ENCODE data around the gene STRA8. TPM values are rescaled to one million over a fixed set of nuclear protein-coding genes. Genes with fewer than 3 reads are reported as not detected.

The STRA8 gene
- not detected in 2 replicates for total RNA-seq
- polyA plus RNA-seq (2012): not detected

- no peak for DNase-seq (ENCODE audit: low read depth)
Measured at GRCh38 chr7:135233570-135233969, at the start of gene STRA8. Gene STRA8, plus strand, starts transcription at chr7:135233838. Its CDS starts 6,687 bp downstream, at chr7:135240525.

GRCh38 chr7:135184254-135184841, 49.3 kb upstream of the STRA8 start:
- DNase-seq (ENCODE audit: low read depth): no peak

- DNase-seq (ENCODE audit: low read depth): no peak
Measured at GRCh38 chr7:135185471-135186260, 48.0 kb upstream of the STRA8 start.

GRCh38 chr7:135186261-135186540, 47.4 kb upstream of the STRA8 start:
- DNase-seq (ENCODE audit: low read depth): no peak

GRCh38 chr7:135186841-135187253, 46.8 kb upstream of the STRA8 start:
- DNase-seq (ENCODE audit: low read depth): no peak

- DNase-seq (ENCODE audit: low read depth): no peak
Measured at GRCh38 chr7:135188298-135188984, 45.2 kb upstream of the STRA8 start.

GRCh38 chr7:135189221-135189662, 44.4 kb upstream of the STRA8 start:
- no peak for DNase-seq (ENCODE audit: low read depth)

- DNase-seq (ENCODE audit: low read depth): no peak
Measured at GRCh38 chr7:135189961-135190360, 43.7 kb upstream of the STRA8 start.

GRCh38 chr7:135190703-135191102, 42.9 kb upstream of the STRA8 start:
- DNase-seq (ENCODE audit: low read depth): no peak

- no peak for DNase-seq (ENCODE audit: low read depth)
Measured at GRCh38 chr7:135192914-135193536, 40.6 kb upstream of the STRA8 start.

GRCh38 chr7:135193615-135194081, 40.0 kb upstream of the STRA8 start:
- DNase-seq (ENCODE audit: low read depth): peak; percentile 61

GRCh38 chr7:135194494-135195095, 39.0 kb upstream of the STRA8 start:
- DNase-seq (ENCODE audit: low read depth): no peak

- no peak for DNase-seq (ENCODE audit: low read depth)
Measured at GRCh38 chr7:135195156-135195555, 38.5 kb upstream of the STRA8 start.

GRCh38 chr7:135195968-135196629, 37.5 kb upstream of the STRA8 start:
- no peak for DNase-seq (ENCODE audit: low read depth)

- DNase-seq (ENCODE audit: low read depth): peak; percentile 63
Measured at GRCh38 chr7:135197343-135197742, 36.3 kb upstream of the STRA8 start.

- DNase-seq (ENCODE audit: low read depth): no peak
Measured at GRCh38 chr7:135197906-135198655, 35.6 kb upstream of the STRA8 start.

- DNase-seq (ENCODE audit: low read depth): no peak
Measured at GRCh38 chr7:135199439-135199838, 34.2 kb upstream of the STRA8 start.

GRCh38 chr7:135200821-135201331, 32.8 kb upstream of the STRA8 start:
- DNase-seq (ENCODE audit: low read depth): peak; percentile 20

- no peak for DNase-seq (ENCODE audit: low read depth)
Measured at GRCh38 chr7:135201350-135201749, 32.3 kb upstream of the STRA8 start.

GRCh38 chr7:135204341-135204749, 29.3 kb upstream of the STRA8 start:
- DNase-seq (ENCODE audit: low read depth): no peak
